Measurements from ENCODE around the gene VPS29.

DNA sequence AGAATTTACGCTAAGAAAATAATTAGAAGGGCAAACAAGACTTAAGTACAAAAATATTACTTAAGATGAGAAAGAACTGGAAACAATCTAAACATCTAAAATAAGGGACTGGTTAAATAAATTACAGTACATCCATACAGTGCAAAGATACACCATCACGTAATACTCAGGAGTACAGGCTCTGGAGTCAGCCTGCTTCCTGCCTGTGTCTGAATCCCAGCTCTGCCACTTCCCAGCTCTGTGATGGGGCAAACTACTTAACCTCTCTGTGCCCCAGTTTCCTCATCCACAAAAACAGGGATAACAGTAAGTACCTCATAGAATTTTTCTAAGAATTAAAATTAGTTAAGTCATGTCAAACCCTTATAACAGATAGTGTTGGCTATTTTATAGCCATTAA, 45.2 kb upstream of the VPS29 start:
- TF ChIP-seq POLR2AphosphoS5 (IDR thresholded peaks at IDR 0.05): no peak
- TF ChIP-seq, protein P1, sequence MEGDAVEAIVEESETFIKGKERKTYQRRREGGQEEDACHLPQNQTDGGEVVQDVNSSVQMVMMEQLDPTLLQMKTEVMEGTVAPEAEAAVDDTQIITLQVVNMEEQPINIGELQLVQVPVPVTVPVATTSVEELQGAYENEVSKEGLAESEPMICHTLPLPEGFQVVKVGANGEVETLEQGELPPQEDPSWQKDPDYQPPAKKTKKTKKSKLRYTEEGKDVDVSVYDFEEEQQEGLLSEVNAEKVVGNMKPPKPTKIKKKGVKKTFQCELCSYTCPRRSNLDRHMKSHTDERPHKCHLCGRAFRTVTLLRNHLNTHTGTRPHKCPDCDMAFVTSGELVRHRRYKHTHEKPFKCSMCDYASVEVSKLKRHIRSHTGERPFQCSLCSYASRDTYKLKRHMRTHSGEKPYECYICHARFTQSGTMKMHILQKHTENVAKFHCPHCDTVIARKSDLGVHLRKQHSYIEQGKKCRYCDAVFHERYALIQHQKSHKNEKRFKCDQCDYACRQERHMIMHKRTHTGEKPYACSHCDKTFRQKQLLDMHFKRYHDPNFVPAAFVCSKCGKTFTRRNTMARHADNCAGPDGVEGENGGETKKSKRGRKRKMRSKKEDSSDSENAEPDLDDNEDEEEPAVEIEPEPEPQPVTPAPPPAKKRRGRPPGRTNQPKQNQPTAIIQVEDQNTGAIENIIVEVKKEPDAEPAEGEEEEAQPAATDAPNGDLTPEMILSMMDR (IDR thresholded peaks at IDR 0.05): no peak
- no peak for TF ChIP-seq POLR2A (IDR thresholded peaks at IDR 0.05)
- TF ChIP-seq EP300 (IDR thresholded peaks at IDR 0.05): no peak

Measured in stomach (tissue), 4 donors.